Activated CD8-positive, alpha-beta memory T cell treated with anti-CD3 and anti-CD28 coated beads, Interleukin-2, amount 50 U/mL, for 4 hours (primary cell): ENCODE data around the gene EGLN1.
"Not testable (repeated sequence)": the region's sequence is repeated elsewhere in the genome, so short reads cannot be mapped to it uniquely, and the experiment has no call there.

Source experiments
- DNase-seq: peaks from one replicate; pipeline ENCODE4 v3.0.0-alpha.2; 2020

EGLN1 gene

GRCh38 chr1:231421971-231422797, at the start of gene EGLN1:
TSS of gene EGLN1 (minus strand) at chr1:231422287. CDS start at chr1:231421888, 399 bp downstream.
- peak; percentile 83 for DNase-seq

- not testable (repeated sequence) for DNase-seq
These were observed 49.4 kb upstream of the EGLN1 start for GRCh38 chr1:231471500-231471899.

GRCh38 chr1:231471027-231471426, 48.9 kb upstream of the EGLN1 start:
- not testable (repeated sequence) for DNase-seq

- no peak for DNase-seq
These were observed 45.9 kb upstream of the EGLN1 start for GRCh38 chr1:231467986-231468385.

GRCh38 chr1:231465051-231465450, 43.0 kb upstream of the EGLN1 start:
- no peak for DNase-seq

GRCh38 chr1:231463541-231463940, 41.5 kb upstream of the EGLN1 start:
- no peak for DNase-seq

- peak; percentile 39 for DNase-seq
These were observed 38.5 kb upstream of the EGLN1 start for GRCh38 chr1:231460614-231461013.

- DNase-seq: not testable (repeated sequence)
These were observed 37.4 kb upstream of the EGLN1 start for GRCh38 chr1:231459438-231459837.

GRCh38 chr1:231457956-231458355, 35.9 kb upstream of the EGLN1 start:
- DNase-seq: not testable (repeated sequence)

- not testable (repeated sequence) for DNase-seq
These were observed 32.0 kb upstream of the EGLN1 start for GRCh38 chr1:231454133-231454532.

GRCh38 chr1:231446138-231446537, 24.1 kb upstream of the EGLN1 start:
- no peak for DNase-seq

GRCh38 chr1:231444059-231444458, 22.0 kb upstream of the EGLN1 start:
- DNase-seq: no peak

GRCh38 chr1:231443363-231443762, 21.3 kb upstream of the EGLN1 start:
- no peak for DNase-seq

- DNase-seq: no peak
These were observed 20.6 kb upstream of the EGLN1 start for GRCh38 chr1:231442735-231443134.

GRCh38 chr1:231432996-231433395, 10.9 kb upstream of the EGLN1 start:
- no peak for DNase-seq

- DNase-seq: no peak
These were observed 9.8 kb upstream of the EGLN1 start for GRCh38 chr1:231431665-231432415.

- DNase-seq: not testable (repeated sequence)
These were observed 8.7 kb upstream of the EGLN1 start for GRCh38 chr1:231430678-231431352.

- DNase-seq: no peak
These were observed 6.3 kb upstream of the EGLN1 start for GRCh38 chr1:231428377-231428776.

- no peak for DNase-seq
These were observed 3.1 kb upstream of the EGLN1 start for GRCh38 chr1:231424950-231425805.

GRCh38 chr1:231423648-231424047, 1.6 kb upstream of the EGLN1 start:
- DNase-seq: no peak

- DNase-seq: no peak
These were observed 767 bp upstream of the EGLN1 start for GRCh38 chr1:231422798-231423309.

GRCh38 chr1:231421546-231421970, 529 bp downstream of the EGLN1 start:
- DNase-seq: no peak
